ENCODE results near the gene MNT.

Gene MNT

DNA sequence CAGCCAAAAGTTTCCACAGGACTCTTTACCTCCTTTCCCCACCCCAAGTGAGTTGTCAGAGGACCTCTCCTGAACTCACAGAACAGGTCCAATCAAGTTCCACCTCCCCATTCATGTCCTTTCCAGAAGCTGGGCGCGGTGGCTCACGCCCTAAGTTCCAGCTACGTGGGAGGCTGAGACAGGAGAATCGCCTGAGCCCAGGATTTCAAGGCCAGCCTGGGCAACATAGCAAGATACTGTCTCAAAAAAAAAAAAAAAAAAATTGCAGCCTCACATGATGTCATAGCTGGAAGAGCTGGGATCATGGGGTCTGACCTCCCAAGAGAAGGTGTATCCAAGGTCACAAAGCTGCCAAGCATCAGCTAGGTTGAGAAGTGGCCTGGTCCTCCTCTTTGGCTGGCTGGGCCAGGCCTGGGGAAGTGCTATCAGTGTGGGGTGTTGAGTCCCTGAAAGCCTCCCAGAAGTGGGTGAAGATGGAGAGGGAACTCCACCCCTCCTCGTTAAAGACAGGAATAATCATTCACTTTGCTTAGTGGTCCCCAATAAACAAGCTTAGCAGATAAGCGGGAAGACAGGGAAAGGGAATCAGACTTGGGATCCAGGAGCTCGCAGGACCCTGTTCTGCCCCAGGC, 5.5 kb upstream of the MNT start:
- TF ChIP-seq ZNF274 (IDR thresholded peaks at IDR 0.05; ENCODE audit: low read depth, low read length), result no peak
- H3K4me3 ChIP-seq (ENCODE audit: low read length), result no peak overlapping the region

DNA sequence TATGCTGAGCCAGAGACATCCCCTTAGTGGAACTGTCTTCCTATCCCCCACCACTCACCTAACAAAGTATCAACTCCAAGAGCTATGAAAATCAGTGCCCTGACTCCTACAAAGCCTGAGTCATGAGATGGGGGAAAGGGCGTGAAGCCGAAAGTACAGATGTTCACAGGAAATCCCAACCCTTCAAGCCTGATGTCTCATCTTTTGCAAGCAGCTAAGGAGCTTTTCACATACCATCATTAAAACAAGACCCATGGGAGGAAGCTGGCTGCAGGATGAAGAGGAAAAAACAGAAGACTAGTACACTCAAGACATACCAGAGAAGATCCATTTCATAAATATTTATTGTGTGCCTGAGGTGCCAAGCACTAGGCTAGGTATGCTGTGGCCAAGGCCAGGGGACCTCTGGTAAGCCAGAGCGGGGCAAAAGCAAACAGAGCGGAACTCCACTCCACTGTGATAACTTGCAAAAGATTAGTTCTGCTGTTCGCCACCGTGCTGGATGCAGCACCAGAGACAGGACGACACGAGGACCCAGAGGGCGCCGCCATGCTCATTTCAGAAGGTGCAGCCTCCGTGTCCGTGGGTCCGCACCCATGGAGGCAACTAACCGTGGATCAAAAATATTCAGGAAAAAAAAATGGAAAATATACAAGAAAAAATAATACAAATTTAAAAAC, 4.5 kb upstream of the MNT start:
- H3K4me3 ChIP-seq (ENCODE audit: low read length), result no peak overlapping the region
- no peak for TF ChIP-seq ZNF274 (IDR thresholded peaks at IDR 0.05; ENCODE audit: low read depth, low read length)

DNA sequence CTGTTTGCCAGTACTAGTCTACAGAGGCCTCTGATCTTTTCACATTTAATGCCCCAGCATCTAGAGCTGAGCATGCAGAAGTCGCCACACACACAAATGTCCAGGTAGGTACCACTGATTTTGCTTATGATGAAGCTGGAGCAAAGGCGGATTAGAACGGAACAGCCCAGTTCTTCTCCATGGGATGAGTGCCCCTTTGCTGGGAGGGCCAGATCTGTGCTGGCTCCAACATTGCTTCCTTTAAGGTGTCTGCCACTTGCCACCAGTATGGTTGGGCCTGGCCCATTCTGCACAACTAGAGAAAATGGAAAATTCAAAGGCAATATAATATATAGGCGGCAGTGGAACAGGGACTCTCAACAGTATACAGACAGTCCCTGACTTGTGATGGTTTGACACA, 2.2 kb upstream of the MNT start:
- TF ChIP-seq ZNF274 (IDR thresholded peaks at IDR 0.05; ENCODE audit: low read depth, low read length), result no peak
- H3K4me3 ChIP-seq (ENCODE audit: low read length), result no peak overlapping the region

DNA sequence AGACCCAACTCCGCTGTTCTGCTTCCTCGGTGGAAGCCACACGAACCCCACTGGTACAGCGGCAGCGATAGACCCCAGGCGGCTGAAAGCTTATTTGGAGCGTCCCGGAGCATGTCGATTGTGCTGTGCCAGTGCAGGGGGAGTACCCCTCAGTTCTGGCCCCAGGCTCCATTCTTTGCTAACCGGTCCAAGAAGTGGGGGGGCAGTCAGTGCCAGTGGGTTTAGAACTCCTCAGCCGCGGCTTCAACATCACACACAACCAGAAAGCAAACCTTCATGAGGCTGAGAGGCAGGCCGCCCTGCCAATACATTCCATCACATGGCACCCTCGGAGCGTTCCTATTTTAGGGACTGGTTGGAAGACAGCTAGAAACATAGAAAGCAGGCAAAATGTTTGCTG, 1.7 kb upstream of the MNT start:
- TF ChIP-seq ZNF274 (IDR thresholded peaks at IDR 0.05; ENCODE audit: low read depth, low read length), result no peak
- H3K4me3 ChIP-seq (ENCODE audit: low read length), result peak overlapping the region; percentile 69; the same call in 1 of the 2 replicates

DNA sequence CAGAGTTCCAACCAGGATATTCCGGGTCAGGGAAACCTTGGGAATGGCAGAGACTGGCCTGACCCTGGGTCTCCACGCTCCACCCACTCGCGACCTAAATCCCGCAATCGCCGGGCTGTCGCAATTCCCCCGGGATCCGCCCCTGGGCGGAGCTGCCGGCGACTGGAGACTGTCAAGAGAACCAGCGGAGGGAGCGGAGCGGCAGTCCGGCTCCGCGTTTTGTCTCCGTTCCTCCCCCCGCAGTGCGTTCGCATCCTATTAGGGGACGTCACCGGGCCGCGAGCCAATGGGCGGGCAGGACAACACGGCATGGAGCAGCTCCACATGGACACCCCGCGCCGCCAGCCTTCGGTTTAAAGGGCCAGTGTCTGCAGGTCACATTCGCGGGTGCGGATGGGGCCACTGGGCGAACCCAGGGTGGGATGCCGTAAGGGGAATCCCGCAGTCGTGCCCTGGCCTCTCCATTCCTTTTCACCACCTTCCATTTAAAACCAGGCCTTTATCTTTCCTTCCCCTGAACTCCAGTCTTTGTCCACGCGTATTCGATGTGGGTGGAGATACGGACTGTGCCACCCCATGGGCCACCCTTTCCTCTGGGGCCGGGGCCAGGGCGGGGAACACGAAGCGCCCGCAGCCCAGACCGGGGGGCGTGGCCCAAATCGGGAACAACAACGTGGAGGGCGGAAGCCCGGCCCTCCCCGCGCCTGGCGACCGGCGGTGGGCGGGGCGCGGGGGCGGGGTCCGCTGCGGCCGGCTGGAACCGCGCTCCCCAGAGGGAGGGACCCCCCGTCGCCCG, 764 bp upstream of the MNT start:
- peak overlapping the region; percentile 75 for H3K4me3 ChIP-seq (ENCODE audit: low read length)
- TF ChIP-seq ZNF274 (IDR thresholded peaks at IDR 0.05; ENCODE audit: low read depth, low read length), result no peak

DNA sequence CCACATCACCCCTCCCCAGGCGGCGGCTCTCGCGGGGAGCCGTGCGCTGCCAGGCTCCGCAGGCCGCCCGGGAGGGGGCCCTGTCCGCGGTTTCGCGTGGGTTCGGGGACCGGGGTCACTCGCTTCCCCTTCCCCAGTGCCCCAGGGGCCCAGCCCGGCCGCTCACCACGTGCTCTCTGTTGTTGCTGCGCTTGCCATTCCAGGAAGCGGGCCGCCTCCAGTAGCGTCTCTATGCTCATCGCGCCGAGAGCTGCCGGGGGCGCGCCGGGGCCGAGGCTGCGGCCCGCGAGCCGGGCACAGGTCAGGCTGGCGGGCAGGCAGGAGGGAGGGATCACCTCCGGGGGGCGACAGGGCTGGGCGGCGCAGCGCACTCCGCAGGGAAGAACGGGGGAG, 390 bp downstream of the MNT start:
- peak overlapping the region; percentile 85 for H3K4me3 ChIP-seq (ENCODE audit: low read length)
- no peak for TF ChIP-seq ZNF274 (IDR thresholded peaks at IDR 0.05; ENCODE audit: low read depth, low read length)

DNA sequence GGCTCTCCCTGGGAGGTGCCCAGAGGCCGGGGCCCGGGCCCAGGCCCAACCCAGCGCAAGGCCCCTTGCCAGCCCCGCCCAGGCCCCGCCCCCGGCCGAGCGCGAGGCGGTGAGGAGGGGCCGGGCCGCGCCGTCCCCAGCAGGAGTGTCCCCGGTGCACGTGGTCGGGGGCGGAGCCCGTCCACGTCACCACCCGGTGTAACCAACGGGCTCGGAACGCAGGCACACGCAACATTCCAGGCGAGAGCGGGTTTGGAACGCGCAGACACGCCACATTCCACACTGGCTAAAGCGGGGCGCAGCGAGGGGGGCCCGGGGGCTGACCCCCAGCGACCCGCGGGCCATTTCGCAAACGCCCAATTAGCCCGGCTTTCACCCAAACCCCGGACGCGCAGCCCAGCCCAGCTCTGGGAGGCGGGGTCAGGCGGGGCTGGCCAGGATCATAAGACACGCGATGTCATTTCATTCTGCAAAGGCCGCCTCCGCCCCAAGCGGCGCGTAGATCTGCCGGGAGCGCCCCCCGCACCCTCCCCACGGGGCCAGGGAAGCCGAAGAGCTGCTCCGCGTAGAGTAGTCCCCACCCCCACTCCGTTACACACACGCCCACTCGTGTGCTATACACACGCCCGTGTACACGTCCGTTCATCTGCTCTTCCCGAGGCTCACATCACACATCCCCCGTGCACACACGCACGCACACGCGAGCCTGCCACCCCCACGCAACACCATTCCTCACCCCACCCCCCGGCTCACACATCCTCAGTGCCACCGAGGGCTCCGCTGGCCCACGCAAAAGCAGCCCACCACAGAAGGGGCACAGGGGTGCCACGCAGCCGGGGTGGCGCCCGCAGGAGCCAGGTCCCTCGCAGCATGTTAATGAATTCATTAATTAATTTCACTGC, 1.0 kb downstream of the MNT start:
- H3K4me3 ChIP-seq (ENCODE audit: low read length), result peak overlapping the region; percentile 85
- TF ChIP-seq ZNF274 (IDR thresholded peaks at IDR 0.05; ENCODE audit: low read depth, low read length), result no peak

DNA sequence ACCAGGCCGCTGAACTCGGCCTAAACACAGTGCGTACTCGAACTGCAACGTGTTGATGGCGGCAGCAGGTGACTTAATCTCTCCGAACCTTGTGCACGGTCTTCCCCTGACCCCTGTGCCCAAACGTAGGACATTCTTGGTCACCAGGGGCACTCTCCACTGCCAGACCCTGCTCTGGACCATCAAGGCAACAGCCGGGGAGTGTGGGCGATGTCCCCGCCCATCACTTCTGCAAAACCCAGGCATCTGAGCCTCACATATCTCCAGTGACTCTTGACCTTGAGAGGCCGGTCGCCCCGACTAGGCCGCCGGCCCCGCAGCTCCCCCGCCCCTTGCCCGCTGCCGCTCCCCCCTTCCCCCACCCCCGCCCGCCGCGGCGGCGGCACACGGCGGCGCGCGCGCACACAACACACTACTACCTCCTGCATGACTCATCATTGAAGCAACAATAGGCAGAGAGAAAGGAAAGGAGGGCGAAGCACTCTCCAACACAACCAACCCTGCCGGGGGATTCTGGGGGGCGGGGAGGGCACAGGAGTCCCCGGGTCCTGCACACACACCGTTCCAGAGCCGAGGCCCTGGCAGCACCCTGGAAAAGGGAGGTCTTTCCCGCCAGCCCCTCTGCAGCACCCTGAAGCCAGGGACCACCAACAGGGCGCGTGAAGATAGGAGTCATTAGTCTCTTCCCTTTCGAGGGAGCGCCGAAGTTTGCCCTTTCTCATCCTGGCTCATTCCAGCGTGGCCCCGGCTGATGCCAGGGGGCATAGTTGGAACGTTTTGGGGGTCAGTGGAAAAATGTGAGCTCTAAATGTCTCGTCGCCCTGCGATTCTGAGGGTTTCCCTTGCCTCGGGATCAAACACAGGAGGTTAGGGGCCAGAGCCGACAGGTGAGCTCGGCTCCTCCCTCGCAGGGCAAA, 1.9 kb downstream of the MNT start:
- H3K4me3 ChIP-seq (ENCODE audit: low read length), result peak overlapping the region; percentile 46; the same call in 1 of the 2 replicates
- TF ChIP-seq ZNF274 (IDR thresholded peaks at IDR 0.05; ENCODE audit: low read depth, low read length), result no peak

DNA sequence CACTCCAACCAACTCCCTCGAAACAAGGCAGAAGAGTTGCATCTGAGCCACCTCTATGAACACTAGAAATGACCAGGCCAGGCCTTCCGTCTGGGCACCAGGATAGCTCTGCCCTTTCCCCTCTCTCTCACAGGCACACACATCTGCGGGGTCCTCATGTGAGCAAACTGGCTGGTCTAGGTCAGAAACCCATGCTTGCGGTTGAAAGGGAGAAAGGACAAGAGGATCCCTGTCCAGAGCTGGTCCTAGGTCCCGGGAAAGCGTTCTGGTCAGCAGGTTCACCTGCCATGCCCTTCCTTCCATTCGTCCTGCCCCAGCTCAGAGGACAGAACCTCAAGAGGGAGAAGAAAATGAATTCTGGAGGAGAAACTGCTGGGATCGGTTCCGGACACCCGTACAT, 2.7 kb downstream of the MNT start:
- no peak for TF ChIP-seq ZNF274 (IDR thresholded peaks at IDR 0.05; ENCODE audit: low read depth, low read length)
- no peak overlapping the region for H3K4me3 ChIP-seq (ENCODE audit: low read length)

DNA sequence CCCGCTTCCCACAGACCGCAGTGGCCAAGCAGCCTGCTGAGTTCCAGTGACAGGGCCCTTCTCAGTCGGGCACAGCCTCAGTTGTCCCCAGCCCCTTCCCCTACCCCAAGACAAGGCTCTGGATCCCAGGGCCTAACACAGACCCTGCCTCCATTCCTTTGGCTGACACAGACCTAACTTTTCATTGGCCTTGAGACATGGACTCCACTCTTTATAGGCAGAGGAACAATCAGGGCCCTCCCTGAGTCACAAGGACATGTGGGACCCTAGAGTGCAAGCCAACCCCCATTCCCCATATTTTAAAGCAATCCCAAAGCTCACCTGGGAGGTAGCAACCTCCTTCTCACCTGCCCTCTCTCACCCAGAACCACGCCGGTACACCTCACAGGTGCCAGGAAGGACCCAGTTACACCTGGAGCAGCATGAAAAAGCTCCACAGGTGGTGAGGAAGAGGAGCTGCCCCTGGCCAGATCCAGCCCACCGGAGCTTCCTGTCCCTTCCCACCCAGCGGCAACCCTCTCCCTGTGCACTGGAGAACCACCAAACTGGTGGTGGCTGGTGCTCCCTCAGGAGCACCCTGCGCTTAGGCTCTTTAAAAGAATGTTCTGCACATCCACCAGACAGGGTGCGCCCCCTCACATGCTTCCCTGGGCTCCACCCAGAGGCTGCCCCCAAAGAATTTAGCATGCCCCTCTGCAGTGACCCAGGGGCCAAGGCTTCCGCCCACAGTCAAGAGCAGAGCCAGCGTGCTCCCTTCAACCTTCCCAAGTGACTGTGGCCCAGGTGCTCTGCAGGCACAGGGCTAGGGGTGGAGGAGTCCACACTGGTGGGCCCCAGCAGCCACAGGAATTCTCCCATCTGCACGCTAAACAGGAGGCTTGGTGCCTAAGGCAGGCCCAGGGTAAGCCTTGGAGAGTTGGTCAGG, 3.4 kb downstream of the MNT start:
- no peak for TF ChIP-seq ZNF274 (IDR thresholded peaks at IDR 0.05; ENCODE audit: low read depth, low read length)
- no peak overlapping the region; the same call in 1 of the 2 replicates for H3K4me3 ChIP-seq (ENCODE audit: low read length)

DNA sequence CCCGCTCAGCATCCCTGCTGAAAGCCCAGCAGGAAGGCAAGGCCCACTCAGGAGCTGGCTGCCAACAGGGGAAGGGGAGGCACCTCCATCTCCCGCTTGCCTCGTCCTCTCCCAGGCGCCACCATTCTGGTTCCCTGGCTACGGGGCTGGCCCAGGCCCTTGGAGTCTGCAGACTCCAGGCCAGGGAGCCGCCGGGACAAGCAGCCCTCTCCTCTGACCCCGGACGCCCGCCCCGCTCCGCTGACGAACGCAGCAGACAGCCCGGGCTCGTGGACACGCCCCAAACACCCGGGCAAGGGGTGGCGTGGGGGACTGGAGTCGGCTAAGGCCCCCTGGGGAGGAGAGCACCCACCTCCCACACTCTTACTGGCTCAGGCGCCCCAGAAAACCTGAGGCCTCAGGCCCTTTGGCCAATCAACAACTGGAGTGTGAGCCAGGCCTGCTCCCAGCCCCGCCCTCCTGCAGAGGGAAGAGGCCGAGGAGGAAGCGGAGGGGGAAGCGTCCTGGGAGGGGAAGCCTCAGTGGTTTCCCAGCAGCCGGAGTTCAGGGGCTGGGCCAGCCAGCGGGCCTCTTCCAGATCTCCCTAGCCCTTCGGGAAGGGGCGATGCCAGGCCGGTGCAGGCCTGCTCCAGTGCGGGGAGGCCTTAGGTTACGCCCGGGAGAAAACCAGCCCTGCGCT, 4.2 kb downstream of the MNT start:
- no peak for TF ChIP-seq ZNF274 (IDR thresholded peaks at IDR 0.05; ENCODE audit: low read depth, low read length)
- peak overlapping the region; percentile 31; the same call in 1 of the 2 replicates for H3K4me3 ChIP-seq (ENCODE audit: low read length)
